Tibial nerve (tissue), 3 donors: ENCODE data around the gene IFI44L.

Experiments used
- CTCF ChIP-seq, 5 experiments: fragments of 200-600 bp in 3 of 5; fragments of 450-650 bp in 2 of 5; sonication (generic) in 3 of 5; IDR thresholded peaks; one replicate each; pipeline ENCODE4 v1.5.1; 2016 to 2019; ENCODE audit warnings: antibody characterized with exemption in 5 of 5, mild to moderate bottlenecking in 3 of 5, moderate library complexity in 2 of 5
- POLR2A ChIP-seq, 2 donors: fragments of 450-650 bp; IDR thresholded peaks; one replicate each; pipeline ENCODE4 v1.6.1; 2017; ENCODE audit warnings: antibody characterized with exemption in 2 of 2, mild to moderate bottlenecking in 2 of 2, moderate library complexity in 2 of 2

GRCh38 chr1:78691995-78692747 is 71.9 kb downstream of the IFI44L start:
- no peak for TF ChIP-seq CTCF (IDR thresholded peaks at IDR 0.05)
- TF ChIP-seq POLR2A (IDR thresholded peaks at IDR 0.05): no peak
